GF-D8 (cell line): ENCODE data around the gene PRDM12.

Experiments used
- DNase-seq: peaks from one replicate; lab custom pipeline; 2025; lab: John Stamatoyannopoulos, UW

The PRDM12 gene

DNA sequence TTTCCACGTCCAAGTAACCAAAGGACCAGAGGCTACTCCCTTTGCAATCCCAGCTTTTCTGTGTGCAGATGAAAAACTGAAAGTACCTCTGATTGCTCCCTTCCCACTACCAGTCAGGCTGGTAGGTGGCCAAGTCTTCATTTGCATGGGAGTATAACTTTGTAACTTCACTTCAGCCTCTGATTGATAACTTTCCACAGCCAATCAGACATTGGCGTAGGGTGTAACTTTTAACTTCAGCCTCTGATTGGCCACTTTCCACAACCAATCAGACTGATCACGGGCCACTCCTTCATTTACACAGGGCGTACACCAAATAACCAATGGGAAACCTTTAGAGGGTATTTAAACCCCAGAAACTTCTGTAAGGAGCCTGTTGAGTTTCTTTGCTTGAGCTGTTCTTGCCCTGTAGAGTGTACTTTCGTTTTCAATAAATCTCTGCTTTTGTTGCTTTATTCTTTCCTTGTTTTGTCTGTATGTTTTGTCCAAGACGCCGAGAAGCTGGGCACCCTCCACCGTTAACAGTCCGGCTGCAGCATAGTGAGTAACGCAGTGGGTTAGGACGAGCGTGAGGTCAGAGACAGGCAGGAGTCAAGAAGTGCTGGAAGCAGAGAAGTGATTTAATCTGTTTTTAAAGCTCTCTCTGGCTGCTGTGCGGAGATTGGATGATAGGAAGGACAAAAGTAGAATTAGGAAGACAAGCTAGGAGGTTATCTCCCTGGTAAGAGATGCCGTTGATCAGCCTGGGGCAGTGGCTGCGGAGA lies 25.7 kb downstream of the PRDM12 start:
- DNase-seq: no peak

DNA sequence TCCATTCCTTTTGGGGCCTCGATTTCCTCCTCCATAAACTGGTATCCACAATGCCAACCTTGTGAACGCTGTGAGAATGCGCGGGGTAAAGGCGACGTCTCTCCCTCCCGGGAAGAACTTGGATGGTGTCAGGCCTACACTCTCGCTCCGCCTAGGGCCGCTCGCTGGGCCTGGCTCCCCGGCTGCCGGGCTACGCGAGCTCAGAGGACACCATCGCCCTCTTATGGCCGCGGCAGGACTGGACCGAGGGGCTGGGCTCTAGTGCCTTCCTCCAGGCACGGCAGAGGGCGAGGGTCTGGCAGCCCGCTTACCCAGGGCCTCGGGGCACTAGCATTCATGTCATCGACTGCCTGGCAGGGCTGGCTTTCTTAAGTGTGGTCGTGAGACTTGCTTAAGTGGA lies 27.9 kb downstream of the PRDM12 start:
- DNase-seq: no peak

DNA sequence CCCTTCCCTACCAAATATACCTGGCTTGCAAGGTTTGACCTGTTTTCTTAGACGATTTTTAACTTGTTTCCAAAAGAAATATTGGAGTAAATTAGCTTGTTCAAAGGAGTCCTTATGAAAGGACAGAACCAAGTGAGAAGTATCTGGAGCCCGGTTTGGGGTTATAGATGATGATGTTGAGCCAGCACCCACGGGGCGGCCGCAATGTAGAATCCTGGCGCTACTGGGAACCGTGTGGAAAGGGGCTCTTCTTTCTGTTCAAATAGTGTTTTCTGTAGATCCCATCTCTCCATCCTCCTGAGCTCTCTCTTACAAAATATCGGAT lies 28.7 kb downstream of the PRDM12 start:
- DNase-seq: no peak

DNA sequence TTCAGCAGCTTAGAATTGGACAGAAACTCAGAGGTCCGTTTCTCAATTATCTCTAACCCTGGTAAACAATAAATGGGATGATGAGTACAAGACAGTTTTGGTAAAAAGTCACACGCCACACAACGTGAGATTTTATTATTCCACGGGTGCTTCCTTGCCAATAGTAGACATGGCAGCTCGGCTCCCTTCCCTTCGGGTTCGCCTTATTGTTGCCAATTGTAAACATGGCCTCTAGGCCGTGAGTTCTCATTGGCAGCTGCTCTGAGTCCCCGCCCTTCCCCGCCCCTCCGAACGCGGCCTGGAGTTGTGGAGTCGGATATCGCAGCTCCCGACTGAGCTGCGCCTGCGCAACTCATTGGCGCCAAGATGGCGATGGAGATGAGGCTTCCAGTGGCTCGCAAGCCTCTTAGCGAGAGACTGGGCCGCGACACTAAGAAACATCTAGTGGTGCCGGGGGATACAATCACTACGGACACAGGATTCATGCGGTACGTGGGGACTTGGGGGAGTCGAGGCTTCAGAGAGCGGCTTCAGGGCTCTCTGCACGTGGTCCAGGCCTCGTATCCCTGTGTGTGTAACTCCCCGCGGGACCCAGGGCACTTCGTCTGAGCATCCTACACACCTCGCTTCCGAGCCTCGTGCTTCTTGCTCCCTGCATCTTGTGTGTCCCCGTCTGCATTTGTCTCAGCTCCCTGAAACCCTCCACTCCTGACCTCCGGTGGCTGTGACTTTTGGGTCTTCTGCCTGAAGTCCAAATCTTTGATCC lies 29.2 kb downstream of the PRDM12 start, which contains the start of gene EXOSC2:
Gene EXOSC2 (plus strand): TSS at position 355 of the 766 bp plus-strand sequence. CDS start 12 bp downstream, at position 367.
- DNase-seq: peak; percentile 91

DNA sequence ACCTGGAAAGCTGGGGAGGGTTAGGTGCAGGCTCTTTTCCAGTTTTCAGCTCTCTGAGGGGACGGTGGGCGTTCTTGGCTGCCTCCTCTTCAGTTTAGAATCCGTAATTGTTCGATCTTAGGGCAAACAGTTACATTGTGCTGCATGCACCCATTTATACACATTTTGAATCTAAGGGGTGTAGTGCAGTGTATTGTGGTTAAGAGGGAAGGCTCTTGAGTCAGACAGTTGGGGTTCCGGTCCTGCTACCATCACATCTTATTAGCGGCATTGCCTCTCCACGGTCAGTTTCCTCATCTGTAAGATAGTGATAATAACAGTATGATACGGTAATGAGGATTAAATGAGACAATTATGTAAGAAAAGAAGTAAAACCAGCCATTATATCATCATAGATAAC lies 29.8 kb downstream of the PRDM12 start:
- DNase-seq: no peak

DNA sequence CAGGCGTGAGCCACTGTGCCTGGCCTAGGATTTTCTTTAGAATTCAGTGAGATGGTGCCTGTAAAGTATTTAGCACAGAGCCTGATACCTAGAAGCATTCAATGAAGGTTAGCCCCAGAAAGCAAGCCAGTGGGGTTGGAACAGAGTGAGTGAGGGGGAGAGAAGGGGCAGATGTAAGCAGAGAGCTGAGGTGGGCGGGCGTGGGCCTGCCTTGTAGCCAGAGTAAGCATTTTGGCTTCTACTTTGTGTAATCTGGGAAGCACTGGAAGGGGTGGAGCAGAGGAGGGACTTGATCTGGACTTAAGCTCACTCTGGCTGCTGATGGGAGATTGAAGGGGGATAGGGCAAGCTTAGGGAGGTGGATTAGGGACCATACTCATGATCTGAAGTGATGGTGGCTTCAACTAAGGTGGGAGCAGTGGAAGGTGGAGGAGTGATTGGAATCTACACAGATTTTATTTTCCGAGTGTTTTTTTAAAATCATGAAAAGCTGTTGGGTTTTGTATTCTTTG lies 31.8 kb downstream of the PRDM12 start:
- DNase-seq: no peak

DNA sequence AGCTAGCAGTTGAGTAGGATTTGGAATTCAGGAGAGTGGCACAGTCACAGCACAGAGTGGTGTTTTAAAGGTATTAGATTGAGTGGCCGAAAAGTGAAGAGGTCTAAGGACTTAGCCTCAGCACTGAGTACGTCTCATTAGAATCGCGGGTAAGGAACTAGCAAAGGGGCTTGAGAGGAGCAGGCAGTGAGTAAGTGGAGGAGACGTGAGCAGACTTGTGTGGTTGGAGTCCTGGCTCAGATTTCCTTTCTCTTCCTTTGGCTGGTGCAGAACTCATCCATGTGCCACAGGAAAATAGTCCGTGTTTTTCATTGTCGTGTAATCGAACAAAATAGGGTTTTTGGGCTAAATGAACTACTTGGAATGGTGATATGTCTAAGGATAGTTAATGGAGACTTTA lies 32.6 kb downstream of the PRDM12 start:
- no peak for DNase-seq

DNA sequence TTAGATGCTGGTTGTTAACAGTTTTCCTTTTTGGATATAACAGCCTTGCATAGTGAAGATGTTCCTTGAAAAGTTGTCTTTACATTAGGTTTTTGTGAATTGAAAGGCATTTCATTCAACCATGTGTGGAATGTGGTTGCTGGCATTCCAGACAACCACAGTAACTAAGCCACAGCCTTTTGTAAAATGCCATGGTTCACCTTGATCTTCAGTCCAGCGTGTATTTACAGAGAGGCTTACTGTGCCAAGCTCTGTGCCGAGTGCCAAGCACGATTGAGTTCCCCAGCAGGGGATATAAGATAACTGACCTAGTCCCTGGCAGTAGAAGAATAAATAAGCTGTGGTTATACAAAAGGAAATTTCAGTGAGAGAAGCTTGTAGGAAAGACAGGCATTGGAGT lies 34.1 kb downstream of the PRDM12 start:
- DNase-seq: no peak

DNA sequence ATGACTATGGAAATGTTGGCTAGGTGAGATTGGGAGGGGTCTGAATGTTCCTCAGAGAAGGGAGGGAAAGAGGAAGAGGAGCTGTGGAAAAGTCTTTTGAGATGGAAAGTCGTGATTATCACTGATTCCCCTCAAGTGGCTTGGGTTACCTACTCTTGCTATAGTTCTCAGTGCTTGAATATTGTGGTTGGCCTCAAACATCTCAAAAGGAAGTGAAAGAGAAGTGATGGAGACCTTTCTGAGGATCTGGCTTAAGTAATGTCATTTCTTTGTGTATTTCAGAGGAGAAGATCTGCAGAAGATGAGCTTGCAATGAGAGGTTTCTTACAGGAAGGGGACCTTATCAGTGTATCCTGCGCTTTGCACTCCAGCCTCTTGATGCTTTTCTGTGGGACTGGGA lies 34.7 kb downstream of the PRDM12 start:
- no peak for DNase-seq

DNA sequence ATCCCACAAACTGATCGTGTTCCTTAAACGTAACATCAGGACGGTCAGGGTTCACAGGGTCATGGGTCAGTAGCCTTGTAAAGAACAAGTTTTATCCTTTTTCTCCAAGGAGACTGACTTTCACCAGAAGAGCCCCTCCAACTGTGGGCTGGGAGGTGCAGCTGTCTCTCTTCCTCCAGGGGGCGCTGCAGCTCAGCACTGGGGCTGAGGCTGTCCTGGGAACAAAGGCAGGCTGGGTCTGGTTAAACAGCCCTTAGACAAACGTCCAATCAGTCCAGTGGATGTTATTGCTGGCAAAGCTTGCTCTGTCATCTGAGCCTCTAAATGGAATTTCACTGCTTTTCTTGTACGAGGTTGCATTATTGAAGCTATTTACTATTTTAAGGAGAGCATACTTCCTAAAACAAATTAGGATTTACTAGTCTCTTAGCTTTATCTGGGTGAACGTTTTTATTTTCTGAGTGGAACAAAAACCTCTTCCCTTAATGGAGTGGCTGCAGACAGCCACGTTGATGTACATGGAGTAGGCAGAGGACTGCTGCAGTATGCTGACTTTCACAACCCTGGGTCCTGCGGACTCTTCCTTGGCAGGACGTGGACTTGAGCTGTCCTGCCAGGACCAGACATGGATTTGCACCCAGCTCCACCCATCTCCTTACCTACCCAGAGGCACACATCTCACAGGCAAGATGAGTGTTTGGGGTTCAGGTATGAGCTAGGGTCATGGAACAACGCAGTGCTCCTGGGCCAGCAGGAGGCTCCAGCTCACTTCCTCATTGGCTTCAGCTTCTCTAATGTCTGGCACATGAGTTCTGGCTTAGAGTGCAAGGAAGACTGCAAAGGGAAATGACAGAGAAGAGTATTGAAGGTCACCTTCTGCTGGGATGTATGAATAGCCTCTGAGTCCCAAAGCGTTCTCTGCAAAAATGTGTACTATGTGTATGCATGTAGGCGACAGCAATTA lies 36.9 kb downstream of the PRDM12 start:
- no peak for DNase-seq

DNA sequence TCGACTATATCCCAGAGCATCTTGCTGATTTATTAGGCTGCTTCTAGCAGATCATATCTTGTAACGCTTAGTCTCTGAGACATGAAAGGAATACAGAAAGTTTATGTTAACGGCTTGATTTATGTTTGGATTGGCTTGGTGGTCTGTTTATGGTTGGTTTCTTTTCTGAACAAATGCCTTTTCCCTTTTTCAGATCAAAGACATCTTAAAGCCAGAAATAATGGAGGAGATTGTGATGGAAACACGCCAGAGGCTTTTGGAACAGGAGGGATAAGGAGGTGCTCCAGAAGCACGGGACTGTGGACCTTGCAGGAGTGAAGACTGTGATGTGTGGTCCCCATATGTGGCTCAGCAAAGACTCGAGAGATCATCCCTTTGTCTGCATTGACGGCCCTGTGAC lies 39.1 kb downstream of the PRDM12 start:
- no peak for DNase-seq

DNA sequence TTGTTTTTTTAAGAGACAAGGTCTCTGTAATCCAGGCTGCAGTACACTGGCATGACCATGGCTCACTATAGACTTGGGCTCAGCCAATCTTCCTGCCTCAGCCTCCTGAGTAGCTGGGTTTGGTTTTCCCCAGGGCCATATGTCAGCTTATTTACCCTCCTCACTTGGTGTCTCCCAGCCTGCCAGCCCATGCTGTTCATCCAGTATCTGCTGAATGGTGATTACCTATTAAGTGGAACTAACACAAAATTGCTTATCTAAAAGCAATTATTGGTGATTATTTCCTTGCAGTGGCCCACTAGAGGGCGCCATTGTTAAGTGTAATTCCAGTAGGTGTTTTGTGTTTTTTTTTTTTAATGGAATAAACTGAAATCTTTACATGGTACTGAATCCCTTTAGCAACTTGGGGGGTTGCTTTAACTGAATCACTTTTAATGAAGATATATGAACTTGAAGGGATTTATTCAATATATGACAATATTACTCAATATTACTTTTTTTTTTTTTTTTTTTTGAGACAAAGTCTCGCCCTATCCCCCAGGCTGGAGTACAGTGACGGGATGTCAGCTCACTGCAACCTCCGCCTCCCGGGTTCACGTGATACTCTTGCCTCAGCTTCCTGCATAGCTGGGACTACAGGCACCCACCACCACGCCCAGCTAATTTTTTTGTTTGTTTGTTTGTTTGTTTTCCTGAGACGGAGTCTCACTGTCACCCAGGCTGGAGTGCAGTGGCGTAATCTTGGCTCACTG lies 43.0 kb downstream of the PRDM12 start:
- peak; percentile 30 for DNase-seq

DNA sequence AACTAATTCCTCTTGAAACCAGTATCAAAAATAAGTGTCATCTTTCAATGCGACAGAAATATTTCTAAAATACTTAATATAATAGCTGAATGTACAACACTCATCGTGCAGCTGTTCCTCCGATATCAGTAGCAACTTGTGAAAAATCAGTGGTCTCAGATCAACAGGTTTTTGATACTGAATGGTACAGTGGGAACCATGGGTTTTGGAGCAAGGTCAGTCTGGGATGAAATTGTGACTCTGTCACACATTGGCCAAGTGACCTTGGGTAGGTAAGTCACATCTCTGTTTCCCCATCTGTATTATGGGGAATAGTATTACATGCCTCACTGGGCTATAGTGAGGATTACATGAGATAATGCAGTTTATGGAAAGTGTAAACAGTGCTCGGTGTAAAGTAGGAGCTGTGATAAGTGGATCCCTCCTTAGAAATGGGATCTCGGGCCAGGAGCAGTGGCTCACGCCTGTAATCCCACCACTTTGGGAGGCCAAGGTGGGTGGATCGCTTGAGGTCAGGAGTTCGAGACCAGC lies 46.5 kb downstream of the PRDM12 start:
- DNase-seq: no peak

DNA sequence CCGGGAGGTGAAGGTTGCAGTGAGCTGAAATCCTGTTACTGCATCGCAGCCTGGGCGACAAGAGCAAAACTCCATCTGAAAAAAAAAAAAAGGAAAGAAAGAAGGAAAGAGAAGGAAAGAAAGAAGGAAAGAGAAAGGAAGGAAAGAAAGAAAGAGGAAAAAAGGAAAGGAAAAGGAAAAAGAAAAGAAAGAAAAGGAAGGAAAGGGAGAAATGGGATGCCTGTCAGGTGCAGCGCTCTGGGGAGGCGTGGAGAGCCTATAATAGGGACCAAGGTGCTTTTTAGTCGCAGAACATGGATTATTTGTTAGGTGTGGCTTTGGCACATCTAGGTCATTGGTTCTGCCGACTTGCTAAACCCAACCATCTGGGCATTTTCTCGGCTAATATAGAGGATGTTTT lies 47.1 kb downstream of the PRDM12 start:
- no peak for DNase-seq

DNA sequence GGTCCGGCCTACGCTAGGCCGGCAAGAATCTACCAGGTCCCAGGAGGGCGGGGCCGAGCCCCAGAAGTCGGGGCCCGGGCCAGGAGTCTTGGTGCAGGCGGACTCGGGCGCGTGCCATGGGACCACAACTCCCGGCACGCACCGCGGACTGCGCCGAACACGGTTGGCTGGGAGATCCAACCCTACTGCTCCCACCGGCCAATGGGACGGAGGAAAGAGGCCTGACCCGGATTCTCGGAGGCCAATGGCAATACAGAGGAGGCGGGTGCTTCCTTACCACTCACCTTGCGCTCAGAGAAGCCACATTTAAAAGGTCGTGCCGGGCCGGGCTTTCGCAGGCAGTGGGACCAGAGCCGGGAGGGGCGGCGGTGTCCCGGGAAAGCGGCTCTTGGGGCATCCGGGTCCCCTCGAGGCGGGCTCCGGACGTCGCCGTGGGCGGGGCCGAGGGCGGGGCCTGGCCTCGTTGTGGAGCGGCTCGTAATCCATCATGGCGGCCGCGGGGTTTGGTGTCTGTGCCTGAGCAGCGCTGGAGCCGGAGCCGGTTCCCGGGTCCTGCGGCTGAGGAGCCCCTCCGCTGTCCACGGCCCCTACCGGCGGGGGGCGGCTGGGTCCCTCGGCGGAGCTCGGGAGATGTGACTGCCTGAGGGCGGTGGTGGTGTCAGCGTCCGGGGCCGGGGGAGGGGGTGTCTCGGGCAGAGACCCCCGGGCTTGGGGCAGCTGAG lies 48.3 kb downstream of the PRDM12 start:
- DNase-seq: peak; percentile 90

DNA sequence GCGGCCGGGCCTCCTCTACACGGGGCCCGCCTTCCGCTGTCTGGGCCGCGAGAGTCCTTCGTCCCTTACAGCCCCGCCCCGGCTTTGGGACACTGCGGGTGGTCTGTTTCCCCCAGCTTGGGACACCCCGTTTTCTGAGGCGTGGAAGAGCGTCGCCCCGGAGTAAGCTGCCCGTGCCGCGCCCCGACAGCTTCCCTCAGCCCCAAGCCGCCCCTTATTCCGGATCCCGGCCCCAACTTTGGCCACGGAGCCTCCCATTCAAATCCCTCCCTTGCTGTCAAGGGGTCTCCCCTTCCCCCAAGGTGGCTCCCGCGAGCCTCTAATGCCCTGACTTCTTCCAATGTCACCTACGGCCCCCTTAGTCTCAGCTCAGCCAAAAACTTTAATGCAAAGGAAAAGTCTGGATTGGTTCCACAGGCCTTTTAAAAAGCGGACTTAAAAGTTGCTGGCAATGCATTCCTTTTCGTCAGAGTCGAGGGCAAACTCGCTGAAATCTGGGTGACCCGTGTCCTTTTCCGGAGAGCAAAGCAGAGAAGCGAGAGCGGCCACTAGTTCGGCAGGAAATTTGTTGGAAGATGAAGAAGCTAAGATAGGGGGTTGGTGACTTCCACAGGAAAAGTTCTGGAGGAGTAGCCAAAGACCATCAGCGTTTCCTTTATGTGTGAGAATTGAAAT lies 49.0 kb downstream of the PRDM12 start:
- no peak for DNase-seq

DNA sequence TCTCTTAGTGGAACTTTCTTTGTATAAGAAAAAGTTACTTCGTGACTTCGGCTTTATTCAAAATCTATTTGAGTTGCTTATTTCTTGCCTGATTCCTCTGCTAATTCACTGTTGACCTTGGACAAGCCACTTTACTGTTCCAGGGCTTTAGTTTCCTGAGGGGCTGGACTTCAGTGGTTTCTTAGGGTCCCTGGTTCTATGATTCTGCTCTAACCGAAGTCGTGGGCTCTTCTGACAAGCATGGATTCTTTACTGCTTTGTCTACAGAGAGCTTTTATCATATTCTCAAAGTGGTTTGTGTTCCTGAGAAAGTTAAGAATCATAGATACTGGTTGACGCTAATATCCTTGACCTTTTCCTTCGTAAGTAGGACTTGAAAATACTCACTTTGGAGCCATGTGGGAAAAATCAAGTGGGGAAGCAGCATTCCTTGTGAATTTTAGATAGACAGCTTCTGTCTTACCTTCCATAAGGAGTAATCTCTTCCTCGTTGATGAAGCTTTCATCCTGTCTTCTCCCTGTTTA lies 50.3 kb downstream of the PRDM12 start:
- DNase-seq: no peak

DNA sequence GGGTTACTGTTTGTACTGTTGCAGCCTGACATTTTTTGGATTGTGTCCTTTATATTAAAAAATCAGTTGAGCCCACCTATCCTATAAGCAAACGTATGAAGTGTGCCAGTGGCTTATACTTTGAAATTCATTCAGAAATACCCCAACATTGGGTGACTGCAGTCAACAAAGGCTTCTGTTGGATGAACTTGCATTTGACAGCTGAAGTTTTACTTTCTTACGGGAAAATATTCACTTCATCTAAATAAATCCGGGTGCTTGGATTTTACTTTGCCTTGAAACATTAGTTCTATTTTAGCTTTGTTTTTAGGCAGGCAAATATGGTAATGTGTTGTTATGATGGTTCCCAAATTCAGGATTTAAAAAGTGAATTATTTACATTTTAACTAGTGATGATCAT lies 50.9 kb downstream of the PRDM12 start:
- no peak for DNase-seq

DNA sequence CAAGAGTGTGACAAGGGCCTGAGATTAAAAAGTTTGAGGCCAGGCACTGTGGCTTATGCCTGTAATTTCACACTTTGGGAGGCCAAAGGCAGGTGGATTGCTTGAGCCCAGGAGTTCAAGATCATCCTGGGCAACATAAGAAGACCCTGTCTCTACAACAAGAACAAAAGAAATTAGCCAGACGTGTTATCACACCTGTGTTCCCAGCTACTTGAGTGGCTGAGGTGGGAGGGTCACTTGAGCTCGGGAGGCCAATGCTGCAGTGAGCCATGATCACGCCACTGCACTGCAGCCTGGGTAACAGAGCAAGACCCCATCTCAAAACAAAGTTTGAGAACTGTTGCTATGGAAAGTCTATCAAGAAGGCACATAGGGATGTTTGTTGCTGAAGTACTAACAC lies 54.2 kb downstream of the PRDM12 start:
- no peak for DNase-seq

DNA sequence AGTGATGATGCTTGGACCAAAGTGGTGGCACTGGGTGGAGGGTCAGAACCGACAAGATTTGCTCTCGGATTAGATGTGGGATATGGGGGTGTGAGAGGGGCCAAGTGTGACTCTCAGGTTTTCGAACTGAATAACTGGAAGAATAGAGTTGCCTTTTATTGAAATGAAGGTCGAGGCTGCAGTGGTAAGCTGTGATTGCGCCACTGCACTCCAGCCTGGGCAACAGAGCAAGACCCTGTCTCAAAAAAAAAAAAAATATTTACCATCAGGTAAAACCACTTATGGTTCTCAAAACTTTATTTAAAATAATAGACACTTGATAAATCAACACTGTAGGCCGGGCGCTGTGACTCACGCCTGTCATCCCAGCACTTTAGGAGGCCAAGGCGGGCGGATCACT lies 56.4 kb downstream of the PRDM12 start:
- DNase-seq: no peak
